Transverse colon (tissue), 4 donors: Measurements from ENCODE around the gene ETFDH.

Source experiments
- CTCF ChIP-seq, 5 experiments: fragments of 200-600 bp in 3 of 5; fragments of 450-650 bp in 2 of 5; sonication (generic) in 3 of 5; IDR thresholded peaks; 1 replicate in 2 of 5; 2 replicates in 3 of 5; pipeline ENCODE4 v1.5.1; 2016 to 2017; ENCODE audit warnings: antibody characterized with exemption in 5 of 5, inconsistent platforms in 3 of 5, mild to moderate bottlenecking in 2 of 5, moderate library complexity in 1 of 5
- POLR2A ChIP-seq: fragments of 450-650 bp; IDR thresholded peaks from one replicate; pipeline ENCODE4 v1.6.1; 2016; ENCODE audit warnings: antibody characterized with exemption, mild to moderate bottlenecking, moderate library complexity
- POLR2AphosphoS5 ChIP-seq, 3 donors: sonication (generic); formaldehyde crosslinking; IDR thresholded peaks; one replicate each; pipeline ENCODE4 v1.6.1; 2016; ENCODE audit warnings: antibody characterized with exemption in 3 of 3

DNA sequence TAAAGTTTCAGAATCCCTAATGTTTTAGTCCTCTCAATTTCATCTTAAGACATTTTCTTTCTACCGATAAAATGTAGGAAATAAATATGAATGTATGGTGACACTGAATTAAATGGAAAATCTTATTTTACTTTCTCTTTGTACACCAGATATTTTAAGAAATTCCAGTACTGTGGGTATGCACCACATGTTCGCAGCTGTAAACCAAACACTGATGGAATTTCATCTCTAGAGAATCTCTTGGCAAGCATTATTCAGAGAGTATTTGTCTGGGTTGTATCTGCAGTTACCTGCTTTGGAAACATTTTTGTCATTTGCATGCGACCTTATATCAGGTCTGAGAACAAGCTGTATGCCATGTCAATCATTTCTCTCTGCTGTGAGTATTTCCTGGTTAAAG lies 27.3 kb upstream of the ETFDH start:
- TF ChIP-seq CTCF (IDR thresholded peaks at IDR 0.05) = no peak
- TF ChIP-seq POLR2A = no peak
- no peak for TF ChIP-seq POLR2AphosphoS5 (IDR thresholded peaks at IDR 0.05)
